Activated CD4-positive, CD25-positive, alpha-beta regulatory T cell treated with anti-CD3 and anti-CD28 coated beads, Interleukin-2, amount 50 U/mL, for 16 hours (primary cell): Measurements from ENCODE around the gene SPDYE1.
A peak's percentile ranks its signal among the peaks of the same experiment; 100 is the strongest.
"Not testable (repeated sequence)": the region's sequence is repeated elsewhere in the genome, so short reads cannot be mapped to it uniquely, and the experiment has no call there.

ENCODE experiments used
- DNase-seq: peaks from one replicate; pipeline ENCODE4 v3.0.0-alpha.2; 2020; ENCODE audit warnings: low read depth, low spot score

The SPDYE1 gene

DNA sequence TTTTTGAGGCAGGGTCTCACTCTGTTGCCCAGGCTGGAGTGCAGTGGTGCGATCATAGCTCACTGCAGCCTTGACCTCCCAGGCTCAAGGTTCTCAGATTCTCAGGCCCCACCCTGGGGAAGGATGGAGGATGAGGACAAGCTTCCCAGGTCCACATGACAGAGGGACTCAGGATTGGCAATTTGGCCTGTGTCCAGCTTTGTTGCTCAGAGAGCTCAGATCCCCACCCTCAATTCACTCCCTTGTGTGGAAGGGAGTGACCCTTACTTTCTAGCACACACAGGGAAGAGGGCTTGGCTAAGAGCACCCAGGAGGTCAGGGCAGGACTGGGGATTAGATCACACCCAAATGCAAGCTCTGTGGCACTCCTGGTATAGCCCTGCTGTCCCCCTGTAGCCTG lies 6.9 kb upstream of the SPDYE1 start:
- not testable (repeated sequence) for DNase-seq

DNA sequence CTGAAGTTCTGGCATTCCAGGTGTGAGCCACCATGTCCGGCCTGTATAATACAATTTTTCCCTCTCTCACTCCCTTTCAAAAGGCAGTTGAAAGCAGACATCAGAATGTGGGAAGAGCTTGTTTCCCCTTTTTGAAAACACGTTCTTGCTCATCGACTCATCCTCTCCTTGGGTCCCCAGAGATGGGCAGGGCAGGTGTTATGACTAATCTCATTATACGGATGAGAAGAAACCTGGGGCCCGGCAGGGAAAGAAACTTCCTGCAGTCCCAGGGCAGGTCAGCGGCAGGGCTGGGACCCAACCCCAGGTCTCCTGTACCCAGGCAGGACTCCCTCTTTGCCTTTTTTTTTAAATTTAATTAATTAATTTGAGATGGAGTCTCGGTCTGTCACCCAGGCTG lies 4.8 kb upstream of the SPDYE1 start:
- not testable (repeated sequence) for DNase-seq

DNA sequence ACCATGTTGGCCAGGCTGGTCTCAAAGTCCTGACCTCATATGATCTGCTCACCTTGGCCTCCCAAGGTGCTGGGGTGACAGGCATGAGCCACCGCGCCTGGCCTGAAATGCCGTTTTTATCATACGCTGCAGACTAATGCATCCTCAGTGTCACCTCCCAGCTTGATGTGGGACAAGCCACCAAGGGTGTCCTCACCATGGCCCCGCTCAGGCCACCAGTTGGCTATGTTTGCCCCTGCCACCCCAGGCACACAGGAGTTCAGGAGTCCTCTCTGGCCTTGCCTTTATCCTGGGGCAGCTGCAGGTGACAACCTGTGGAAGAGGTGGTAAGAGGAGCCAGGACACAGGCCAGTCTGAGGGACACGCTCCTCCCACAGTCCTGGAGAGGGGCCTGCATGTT lies 3.0 kb upstream of the SPDYE1 start:
- not testable (repeated sequence) for DNase-seq

DNA sequence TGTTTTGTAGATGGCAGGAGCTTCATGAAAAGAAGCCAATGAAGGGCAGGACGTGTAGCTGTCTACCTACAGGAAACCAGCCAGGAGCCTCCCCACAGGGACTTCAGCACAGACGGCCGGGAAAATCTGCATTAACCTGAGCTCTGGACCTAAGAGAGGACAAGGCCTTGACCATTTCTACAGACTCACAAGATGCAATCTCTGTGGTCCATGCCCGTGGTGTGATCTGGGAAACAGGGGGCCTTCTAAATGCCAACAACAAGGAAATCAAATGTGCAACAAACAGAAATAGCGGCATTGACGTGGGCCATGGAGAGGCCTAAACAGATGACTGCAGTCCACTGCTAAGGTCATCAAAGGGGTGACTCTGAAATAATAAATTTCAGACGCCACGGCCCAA lies 14.4 kb downstream of the SPDYE1 start:
- DNase-seq, result not testable (repeated sequence)

DNA sequence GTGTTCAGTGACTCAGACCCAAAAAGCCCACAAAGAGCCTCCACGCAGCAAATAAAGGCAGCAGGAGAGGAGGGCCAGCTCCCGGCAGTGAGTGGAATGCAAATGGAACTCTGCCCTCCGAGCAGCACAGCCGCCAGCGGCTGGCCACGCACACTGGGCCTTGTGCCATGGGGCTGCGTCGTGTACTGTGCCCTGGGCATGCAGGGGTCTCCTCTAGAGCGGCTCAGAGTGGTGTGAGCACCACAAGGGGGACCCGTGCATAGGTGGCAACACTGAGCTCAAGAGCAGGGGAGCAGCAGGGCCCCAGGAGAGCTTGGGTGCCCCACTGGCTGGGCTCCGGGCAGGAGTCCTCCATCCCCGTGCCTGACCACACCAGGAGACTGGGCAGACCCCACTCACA lies 17.4 kb downstream of the SPDYE1 start:
- not testable (repeated sequence) for DNase-seq

DNA sequence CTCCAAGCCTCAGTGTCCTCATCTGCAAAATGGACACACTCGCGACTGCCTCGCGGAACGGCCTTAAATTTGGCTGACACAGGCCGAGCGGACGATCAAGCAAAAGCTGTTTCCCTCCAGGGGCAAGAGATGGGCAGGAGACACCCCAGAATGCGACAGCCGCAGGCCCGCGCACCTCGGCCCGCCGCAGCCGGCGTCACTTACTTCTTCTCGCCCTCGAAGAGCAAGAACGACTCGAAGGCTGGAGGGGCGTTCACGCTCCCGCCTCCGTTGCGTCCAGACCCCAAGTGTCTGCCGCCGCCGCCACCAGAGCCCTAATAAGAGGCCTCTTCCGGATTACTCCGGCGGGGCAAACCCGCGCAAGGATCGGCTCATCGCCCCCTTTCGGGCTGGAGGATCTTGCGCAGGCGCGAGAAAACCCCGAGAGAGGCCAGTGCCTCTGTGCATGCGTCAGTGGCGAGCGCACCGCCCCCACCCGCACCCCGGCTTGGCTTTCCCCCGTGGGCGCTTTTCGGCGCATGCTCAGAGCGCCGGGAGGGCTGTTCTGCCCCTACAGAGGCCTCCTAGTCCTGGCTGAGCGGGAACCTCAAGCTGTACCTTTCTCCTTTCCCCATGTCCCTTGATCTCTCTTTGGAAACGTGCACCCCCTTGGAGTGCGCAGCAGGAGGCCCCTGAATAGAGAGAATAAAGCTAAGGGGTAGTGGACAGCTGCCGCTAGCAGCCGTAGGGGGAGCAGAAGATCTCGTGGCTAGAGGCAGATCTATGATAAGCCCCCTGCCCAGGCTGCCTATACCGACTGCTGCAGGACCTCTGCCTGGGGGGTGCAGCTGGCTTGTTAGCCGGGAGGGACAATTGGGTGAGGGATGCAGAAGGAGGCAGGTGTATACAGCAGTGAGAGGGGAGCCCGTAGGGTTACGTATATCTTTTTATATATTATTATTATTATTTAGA lies 21.4 kb downstream of the SPDYE1 start:
- DNase-seq, result peak; percentile 99

DNA sequence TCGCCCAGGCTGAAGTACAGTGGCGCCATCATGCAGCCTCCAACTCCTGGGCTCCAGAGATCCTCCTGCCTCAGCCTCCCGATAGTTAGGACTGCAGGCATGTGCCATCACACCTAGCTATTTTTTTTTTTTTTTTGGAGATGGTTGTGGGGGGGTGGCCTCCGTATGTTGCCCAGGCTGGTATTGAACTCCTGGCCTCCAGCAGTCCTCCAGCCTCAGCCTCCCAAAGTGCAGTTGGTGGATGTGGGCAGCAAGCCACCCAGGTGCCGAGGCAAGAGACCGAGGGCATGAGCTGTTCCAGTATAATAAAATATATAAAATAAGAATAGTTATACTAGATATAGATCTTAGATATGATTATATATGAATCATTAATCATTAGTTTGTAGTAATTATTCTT lies 22.1 kb downstream of the SPDYE1 start:
- not testable (repeated sequence) for DNase-seq

DNA sequence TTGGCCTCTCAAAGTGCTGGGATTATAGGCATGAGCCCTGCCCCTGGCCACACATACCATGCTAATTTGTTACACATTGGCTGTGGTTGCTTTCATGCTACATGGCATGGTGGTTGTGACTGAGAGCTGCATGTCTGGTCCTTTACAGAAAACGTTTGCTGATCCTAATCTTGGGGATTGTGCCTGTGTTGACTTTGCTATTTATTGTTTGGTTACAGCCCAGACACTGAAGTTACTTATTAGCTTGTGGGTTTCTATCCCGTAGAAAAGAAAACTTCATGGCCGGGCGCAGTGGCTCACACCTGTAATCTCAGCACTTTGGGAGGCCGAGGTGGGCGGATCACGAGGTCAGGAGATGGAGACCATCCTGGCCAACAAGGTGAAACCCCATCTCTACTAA lies 24.4 kb downstream of the SPDYE1 start:
- DNase-seq, result not testable (repeated sequence)

DNA sequence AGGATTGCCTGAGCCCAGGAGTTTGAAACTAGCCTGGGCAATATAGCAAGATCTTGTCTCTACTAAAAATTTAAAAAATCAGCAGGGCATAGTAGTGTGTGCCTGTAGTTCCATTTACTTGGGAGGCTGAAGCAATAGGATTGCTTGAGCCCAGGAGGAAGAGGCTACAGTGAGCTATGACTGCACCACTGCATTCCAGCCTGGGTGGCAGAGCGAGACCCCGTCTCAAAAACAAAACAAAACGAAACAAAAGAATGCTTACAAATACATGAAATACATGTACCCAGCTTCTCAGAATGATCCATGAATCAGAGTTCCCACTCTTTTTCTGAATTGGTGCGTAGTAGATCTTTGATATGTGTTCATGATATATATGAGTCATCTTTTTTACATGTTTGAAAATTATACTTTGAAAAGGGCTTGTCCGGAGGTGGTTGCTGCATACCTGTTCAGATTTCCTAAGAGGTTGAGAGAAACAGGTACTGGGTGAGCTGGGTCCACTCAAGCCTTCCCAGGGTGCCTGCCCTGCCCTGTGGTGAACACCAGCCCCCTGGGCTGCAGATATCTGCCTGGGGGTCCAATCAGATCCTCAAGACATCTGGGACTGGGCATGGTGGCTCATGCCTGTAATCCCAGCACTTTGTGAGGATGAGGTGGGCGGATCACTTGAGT lies 25.2 kb downstream of the SPDYE1 start:
- not testable (repeated sequence) for DNase-seq

DNA sequence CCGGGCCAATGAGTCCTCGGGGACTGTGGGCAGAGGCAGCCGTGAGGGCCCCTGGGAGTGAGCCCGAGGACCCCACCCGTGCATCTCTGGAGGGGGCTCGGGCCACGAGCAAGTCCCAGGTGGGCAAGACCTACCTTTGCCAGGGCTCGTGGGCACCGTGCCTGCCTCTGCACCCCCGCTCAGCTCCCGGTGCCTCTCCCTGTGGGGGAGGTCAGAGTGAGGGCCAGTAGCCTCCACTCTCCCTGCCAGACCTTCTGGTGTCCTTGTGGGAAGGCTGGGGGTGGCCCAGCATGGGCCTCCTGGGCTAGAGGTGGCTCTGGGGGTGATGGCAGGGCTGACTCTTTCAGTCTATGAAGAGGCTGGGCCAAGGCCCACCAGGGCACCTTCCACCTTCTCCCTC lies 31.7 kb downstream of the SPDYE1 start:
- DNase-seq, result not testable (repeated sequence)

DNA sequence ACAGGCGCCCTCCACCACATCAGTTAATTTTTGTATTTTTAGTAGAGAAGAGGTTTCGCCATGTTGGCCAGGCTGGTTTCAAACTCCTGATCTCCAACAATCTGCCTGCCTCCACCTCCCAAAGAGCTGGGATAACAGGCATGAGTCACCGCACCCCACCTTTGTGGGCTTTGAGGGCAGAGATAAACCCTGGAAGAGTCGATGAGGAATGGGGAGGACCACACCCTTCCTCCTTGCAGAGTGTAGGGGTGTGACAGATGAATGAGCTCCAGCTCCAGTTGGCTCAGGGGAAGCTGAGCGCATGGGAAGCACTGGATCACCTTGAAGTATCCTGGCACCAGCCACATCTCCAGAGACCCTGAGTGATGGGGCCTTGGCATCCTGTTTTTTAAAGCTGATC lies 32.3 kb downstream of the SPDYE1 start:
- not testable (repeated sequence) for DNase-seq

DNA sequence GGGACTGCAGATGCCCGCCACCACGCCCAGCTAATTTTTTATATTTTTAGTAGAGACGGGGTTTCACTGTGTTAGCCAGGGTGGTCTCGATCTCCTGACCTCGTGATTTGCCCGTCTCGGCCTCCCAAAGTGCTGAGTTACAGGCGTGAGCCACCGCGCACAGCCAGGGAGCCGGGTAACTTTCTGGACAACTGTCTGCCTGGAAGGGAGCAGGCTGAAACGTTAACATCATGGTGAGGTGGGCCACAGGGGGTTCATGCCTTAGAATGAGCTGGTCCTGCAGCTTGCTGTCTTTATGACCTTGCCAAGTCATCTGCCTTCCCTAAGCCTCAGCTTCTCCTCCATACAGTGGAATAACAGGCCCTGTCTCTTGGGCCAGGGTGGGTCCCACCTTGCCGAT lies 33.6 kb downstream of the SPDYE1 start:
- DNase-seq, result not testable (repeated sequence)

DNA sequence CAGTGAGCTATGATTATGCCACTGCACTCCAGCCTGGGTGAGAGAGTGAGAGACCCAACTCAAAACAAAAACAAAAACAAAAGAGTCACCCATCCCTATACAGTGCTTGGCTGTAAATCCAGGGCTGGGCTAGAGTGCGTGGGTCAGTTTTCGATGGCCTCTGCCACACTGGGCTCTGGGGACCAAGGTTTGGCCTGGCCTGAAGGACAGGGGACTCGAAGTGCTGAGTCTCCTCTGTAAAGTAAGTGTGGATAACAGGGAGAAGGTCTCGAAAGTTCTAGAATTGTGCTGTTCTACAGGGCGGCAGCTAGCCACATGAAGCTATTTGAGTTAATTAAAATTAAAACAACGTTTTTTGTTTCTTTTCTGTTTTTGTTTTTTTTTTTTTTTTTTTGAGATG lies 34.3 kb downstream of the SPDYE1 start:
- DNase-seq, result not testable (repeated sequence)

DNA sequence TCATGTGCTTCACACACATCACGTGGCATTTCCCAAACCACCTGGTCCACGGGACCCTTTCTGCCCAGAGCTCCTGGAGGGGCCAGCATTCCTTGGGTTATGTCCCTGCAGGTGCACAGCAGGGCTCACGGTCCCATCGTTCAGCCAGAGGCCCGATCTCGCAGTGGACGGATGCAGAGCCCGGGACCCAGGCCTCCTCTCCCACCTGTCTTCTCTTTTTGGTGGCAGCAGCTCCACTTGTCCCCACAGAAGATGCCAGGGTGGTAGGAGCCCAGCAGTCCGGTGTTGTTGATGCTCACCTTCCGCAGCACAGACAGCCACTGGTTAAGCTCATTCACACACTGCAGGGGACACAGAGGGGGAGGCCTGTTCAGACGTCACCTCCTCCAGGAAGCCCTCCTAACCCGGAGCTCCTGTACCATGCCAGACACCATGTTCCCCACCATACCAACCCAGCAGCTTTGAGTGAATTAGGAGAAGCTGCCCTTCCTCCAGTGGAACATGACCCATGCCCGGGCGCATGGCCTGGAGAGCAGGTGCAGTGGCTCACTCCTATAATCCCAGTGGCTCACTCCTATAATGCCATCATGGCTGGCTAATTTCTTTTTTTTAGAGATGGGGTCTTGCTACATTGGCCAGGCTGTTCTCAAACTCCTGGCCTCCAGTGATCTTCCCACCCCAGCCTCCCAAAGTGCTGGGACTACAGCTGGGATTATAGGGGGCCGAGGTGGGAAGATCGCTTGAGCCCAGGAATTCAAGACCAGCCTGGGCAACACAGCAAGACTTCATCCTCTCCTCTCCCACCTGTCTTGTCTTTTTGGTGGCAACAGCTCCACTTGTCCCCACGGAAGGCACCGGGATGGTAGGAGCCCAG lies 36.5 kb downstream of the SPDYE1 start:
- DNase-seq, result not testable (repeated sequence)

DNA sequence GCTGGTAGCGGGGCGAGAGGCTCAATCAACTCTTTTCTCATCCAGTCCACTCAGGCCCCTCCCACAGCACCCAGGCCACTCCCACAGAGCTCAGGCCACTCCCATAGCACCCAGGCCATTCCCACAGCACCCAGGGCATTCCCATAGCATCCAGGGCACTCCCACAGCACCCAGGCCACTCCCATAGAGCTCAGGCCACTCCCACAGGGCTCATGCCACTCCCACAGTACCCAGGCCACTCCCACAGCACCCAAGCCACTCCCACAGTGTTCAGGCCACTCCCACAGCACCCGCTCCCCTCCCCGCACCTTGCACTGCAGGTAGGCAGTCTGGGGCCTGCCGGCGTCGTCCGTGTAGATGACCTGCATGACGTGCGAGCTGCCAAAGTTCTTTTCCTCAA lies 38.7 kb downstream of the SPDYE1 start:
- DNase-seq, result not testable (repeated sequence)

DNA sequence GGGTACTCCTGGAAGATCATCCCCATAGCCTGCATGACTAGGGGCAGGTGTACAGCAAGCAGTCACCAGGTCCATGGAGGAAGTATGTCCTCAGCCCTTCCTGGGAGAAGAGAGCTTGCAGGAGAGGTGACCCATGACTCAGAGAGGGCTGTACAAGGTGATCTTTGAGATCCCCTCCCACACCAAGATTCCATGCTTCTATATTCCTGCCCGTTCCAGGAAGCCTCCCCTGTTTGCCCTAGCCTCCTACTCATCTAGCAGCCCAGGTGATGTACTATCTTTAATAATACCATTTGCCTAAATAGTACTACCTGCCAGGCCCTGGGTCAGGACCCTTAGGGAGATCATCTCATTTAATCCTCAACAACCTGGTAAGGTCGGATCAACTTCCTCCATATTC lies 40.3 kb downstream of the SPDYE1 start:
- DNase-seq, result not testable (repeated sequence)

DNA sequence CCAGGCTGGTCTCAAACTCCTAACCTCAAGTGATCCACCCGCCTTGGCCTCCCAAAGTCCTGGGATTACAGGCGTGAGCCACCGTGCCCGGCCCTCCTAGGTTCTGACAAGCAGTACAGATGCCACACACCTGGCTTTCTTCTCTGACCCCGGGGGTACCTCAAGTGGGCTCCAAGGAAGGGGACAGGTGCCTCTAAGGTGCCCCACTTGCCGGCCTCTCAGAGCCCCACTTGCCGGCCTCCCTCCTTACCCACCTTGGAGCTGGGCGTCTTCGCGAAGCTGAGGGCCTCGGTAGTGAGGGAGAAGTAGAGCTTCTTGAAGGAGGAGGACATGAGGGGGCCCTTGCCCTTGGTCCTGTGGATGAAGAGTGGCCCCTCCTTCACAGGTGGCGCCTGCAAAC lies 40.9 kb downstream of the SPDYE1 start:
- DNase-seq, result not testable (repeated sequence)

DNA sequence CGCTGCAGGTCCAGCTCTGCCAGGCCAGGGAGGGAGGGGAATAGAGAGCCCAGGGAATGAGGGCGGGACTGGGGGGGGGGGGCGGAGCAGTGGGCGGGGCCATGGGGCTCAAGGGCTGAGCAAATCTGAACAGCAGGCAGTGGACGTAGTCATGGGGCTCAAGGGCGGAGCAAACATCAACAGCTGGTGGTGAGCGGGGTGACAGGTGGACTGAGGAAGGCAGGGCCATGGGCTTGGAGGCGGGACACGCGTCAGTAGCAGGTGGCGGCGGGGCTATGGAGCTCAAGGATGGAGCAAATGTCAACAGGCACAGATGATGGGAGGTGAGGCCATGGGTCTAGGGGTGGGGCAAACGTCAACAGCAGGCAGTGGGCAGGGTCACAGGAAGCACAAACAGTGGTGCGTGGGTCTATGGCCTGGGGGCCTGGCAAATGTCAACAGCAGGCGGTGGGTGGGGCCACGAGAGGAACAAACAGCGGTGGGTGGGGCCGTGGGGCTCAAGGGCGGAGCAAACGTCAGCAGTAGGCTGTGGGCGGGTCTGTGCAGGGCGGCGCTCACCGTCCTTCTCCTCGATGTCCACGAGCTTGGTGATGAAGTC lies 41.4 kb downstream of the SPDYE1 start:
- peak; percentile 62 for DNase-seq

DNA sequence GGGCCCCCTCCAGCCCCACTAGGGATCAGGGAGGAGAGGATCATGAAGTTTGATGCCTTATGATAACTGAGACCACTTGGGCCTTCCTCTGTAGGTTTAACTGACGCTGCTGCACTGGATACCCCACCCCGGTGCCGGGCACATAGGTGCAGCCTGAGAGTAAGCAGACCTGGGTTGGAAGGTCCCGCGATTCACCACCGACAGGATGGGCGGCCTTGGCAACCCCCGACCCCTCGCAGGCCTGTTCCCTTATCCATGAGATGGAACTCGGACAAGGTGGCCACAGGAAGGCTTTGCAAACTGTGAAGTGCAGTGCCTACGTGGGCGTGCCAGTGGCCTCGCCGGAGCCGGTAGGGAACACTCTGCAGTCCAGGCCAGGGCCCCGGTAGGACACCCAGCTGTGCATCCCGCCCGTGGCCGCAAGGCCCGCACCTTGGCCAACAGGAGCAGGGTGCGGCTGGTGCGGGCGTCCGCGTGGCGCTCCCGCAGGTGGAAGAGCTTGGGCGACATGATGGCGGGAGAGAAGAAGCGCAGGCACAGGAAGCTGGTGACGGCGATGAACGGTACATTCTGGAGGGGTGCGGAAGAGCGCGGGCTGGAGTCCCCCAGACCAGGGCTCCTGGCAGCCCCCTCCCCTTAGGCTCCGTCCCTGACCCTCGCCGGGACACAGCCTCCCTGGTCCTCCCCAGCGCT lies 42.2 kb downstream of the SPDYE1 start:
- not testable (repeated sequence) for DNase-seq

DNA sequence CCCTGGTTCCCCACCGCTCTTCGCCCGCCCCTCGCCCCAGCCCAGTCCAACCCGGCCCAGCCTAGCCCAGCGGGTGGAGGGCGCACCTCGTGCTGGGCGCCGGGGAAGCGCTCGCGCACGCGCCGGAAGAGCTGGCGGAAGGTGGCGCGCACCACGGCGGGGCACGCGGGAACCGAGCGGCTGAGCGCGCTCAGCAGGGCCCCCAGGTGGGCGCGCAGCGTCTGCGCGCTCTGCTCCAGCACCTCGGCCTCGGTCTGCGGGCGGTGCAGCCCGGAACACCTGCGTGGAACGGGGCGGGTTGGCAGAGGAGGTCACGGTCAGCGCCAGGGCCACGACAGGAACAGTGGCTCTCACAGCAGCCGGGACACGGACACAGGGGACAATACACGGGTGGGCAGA lies 42.8 kb downstream of the SPDYE1 start:
- peak; percentile 34 for DNase-seq

DNA sequence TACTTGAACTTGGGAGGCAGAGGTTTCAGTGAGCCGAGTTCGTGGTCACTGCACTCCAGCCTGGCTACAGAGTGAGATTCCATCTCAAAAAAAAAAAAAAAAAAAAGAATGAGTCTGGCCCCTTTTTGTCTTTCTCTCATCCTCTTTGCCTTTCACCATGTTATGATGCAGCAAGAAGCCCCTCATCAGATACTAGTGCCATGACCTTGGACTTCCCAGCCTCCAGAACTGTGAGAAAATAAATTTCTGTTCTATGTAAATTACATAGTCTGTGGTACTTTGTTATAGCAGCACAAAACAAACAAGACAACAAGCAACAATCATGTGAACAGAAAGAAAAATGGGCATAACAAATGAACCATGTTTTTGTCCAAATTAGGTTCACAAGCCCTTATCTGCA lies 44.5 kb downstream of the SPDYE1 start:
- no peak for DNase-seq
